GM10266 (cell line): Measurements from ENCODE around the gene CLUH.

Source experiments
- DNase-seq: peaks from one replicate; pipeline ENCODE4 v3.0.0; 2012; ENCODE audit errors: extremely low spot score
- CTCF ChIP-seq: IDR thresholded peaks from 2 replicates; pipeline ENCODE4 v1.5.1; 2012; ENCODE audit warnings: mild to moderate bottlenecking, low read depth; ENCODE audit not compliant: control insufficient read depth, insufficient read depth; ENCODE audit errors: missing control alignments

Gene CLUH

GRCh38 chr17:2730764-2731353 lies 19.3 kb upstream of the CLUH start:
- TF ChIP-seq CTCF = no peak
- no peak for DNase-seq

- peak; percentile 69 for DNase-seq
These were observed 13.2 kb upstream of the CLUH start for GRCh38 chr17:2724784-2725164.

GRCh38 chr17:2723997-2724783 lies 12.6 kb upstream of the CLUH start:
- peak; percentile 35 for DNase-seq
- TF ChIP-seq CTCF = no peak

More at GRCh38 chr17:2724784-2725164, 13.2 kb upstream of the CLUH start:
- peak; percentile 31 for TF ChIP-seq CTCF

- DNase-seq = peak; percentile 30
- no peak for TF ChIP-seq CTCF
These were observed 12.0 kb upstream of the CLUH start for GRCh38 chr17:2723505-2723996.

- DNase-seq = peak; percentile 32
- no peak for TF ChIP-seq CTCF
These were observed 11.0 kb upstream of the CLUH start for GRCh38 chr17:2722611-2723010.

GRCh38 chr17:2721603-2722002 lies 10.0 kb upstream of the CLUH start:
- peak; percentile 44 for DNase-seq
- no peak for TF ChIP-seq CTCF

- TF ChIP-seq CTCF = no peak
- DNase-seq = no peak
These were observed 8.3 kb upstream of the CLUH start for GRCh38 chr17:2719861-2720260.
